GM18873 (cell line): ENCODE data around the gene TEDC2.
"Not testable (repeated sequence)": the region's sequence is repeated elsewhere in the genome, so short reads cannot be mapped to it uniquely, and the experiment has no call there.

Experiments
- ATAC-seq: cut with Tn5 transposase; IDR thresholded peaks from one replicate; pipeline ENCODE4 v1.9.1; 2021; ENCODE audit warnings: mild to moderate bottlenecking, moderate library complexity, moderate number of reproducible peaks; ENCODE audit not compliant: unreplicated experiment, low FRiP score

TEDC2 gene

DNA sequence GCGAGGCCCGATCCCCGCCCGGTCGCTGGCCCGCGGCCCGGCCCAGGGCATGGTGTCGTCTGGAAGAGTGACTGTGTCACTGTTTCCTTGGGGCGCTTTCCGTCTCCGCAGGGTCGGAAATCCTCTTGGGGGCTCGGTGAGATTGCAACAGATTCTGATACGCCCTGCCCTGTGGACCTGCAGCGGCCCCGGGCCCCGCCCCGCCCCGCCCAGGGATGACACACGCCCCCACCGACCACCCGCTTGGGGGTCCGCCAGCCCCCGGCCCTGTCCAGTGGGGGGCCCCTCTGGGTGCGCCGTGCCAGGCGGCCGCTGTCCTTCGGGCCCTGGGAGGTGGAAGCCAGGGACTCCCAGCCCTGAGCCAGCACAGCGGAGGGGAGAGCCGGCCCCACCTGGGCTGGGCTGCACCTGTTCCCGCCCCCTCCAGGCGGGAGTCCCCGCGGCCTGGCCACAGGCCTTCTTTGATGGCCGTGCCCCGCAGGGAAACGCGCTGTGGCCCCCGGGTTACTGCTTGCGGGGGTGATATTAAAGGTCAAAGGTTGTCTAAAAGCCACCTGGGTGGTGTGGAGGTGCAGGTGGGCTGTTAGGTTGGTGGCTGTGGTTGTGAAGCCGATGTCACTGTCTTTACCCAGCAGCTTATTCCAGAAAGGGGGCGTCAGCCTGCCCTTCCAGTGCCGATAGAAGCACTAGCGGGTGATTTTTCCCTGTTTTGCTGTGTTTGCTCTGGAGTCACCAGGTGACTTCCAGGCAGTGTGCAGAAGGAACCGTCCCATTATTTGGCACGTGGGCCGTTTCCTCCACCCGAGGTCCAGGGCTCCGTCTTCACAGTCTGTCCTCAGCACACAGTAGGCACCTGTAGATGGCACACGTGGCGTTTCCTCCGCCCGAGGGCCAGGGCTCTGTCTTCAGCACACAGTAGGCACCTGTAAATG, 15.8 kb downstream of the TEDC2 start:
- no peak for ATAC-seq

DNA sequence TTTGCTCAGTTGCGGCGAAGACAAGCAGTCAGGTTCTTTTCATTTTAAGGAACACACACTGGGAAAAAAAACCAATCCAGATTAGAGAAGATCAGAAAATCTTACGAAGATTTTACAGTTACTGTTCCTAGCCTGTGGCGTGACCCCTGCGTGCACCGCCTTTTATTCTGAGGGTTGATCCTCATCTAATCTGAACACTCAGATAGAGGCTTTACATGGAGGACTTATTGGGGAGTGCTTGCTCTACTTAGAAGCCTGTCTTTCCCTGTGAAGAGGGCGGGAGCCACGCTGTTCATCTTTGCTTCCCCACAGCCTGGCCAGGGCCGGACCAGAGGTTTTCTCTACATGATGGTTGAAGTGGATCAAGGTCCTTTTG, 16.4 kb downstream of the TEDC2 start:
- no peak for ATAC-seq

DNA sequence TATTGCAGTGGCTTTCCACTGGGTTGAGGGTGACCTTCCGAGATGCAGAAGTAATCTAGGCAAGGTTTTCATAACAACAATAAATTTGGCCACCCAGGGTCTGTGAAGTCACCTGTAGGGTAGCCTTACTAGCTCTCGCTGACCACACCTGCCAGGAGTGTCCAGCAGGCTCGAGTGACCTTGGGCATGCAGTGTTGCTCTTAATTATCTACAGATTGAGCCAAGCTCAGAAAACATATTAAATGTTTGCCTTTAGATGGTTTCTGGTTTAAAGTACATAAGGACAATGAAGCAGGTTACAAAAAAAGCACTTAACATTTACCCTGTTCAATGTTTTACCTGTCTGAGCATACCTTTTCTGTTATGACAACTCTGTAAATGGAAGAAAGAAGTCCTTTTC, 16.8 kb downstream of the TEDC2 start:
- ATAC-seq = no peak

DNA sequence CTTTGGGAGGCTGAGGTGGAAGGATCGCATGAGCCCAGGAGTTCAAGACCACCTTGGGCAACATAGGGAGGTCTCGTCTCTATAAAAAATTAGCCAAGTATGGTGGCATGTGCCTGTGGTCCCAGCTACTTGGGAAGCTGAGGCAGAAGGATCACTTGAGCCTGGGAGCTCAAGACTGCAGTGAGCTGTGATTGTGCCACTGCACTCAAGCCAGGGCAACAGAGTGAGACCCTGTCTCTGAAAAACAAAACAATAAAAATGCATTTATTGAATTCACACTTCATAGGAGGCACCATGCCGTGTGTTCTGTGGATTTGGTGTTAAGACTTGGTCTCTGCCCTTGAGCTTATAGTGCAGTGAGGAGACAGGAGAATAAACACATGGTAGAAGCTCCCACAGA, 17.4 kb downstream of the TEDC2 start:
- no peak for ATAC-seq

DNA sequence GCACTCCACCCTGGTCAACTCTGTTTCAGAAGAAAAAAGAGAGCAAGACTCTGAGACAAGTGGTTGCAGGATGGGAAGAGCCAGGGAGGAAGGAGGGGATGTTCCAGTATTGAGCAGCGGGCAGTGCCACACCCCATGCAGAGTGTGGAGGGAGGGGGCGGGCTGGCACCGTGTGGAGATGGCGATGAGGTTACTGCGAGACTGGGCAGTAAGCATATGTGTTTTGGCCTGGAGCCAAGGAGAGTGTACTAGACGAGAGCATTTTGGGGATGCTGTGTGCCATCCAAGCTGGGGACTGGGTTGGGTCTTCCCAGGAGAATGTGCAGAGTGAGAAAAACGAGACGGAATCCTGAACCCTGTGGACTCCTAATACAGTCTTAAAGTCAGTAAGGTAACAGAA, 18.4 kb downstream of the TEDC2 start:
- no peak for ATAC-seq

DNA sequence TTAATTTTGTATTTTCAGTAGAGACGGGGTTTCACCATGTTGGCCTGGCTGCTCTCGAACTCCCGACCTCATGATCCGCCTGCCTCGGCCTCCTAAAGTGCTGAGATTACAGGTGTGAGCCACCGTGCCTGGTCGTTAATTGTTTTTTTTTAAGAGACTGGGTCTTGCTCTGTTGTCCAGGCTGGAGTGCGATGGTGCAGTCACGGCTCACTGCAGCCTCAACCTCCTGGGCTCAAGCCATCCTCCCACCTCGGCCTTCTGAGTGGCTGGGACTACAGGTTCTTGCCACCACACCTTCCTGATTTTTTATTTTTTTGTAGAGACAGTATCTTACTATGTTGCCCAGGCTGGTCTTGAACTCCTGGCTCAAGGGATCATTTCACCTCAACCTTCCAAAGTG, 20.1 kb downstream of the TEDC2 start:
- ATAC-seq = not testable (repeated sequence)

DNA sequence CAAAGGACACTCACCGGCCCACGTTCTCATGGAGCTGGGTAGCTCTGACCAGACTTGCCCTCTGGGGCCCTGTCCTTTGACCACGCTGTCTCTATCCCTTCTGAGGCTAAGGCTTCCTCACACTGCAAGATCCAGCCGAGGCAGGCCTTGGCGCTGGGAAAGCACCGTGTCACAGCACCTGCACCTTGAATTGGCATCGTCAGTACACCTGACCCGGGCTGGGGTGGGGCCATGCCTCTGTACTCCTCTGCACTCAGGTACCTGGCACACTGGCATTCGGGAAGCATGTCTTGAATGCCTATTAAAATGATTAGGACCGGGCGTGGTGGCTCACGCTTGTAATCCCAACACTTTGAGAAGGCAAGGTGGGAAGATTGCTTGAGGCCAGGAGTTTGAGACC, 21.0 kb downstream of the TEDC2 start:
- no peak for ATAC-seq

DNA sequence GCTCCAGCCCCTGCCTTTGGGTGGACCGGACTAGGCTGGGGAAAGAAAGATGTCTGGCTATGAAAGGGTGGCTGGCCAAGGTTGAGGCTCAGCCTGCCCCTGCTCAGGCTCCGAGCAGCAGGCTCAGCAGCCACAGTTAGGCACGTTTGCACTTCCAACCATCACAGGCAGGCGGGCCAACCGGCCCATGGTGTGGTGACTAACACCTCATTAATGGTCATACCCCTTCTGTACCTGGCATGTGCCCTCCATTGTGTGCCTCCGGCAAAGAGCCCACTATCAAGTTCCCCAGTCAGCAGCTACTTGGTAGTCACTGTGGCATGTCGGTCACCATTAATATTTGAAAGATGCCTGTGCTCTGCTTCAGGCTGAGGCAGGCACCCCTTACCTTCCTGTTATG, 21.8 kb downstream of the TEDC2 start:
- no peak for ATAC-seq

DNA sequence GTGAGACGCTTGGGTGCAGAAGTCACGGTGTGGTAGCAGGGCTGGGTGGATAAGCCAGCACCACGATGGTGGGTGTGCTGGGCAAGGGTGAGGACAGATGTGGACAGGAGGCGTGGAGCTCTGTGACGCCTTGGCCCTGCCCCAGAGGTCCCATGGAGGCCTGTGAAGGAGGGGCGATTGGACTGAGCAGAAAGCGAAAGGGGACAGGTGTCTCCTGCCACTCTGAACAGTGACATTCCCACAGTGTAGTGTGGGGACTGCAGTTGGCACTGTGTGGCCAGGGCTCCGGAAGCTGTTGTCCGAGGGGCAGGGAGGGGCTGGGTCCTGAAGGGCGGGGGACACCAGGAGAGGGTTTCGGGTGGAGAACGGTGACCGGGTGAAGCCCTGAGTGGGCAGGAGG, 22.3 kb downstream of the TEDC2 start:
- ATAC-seq = no peak

DNA sequence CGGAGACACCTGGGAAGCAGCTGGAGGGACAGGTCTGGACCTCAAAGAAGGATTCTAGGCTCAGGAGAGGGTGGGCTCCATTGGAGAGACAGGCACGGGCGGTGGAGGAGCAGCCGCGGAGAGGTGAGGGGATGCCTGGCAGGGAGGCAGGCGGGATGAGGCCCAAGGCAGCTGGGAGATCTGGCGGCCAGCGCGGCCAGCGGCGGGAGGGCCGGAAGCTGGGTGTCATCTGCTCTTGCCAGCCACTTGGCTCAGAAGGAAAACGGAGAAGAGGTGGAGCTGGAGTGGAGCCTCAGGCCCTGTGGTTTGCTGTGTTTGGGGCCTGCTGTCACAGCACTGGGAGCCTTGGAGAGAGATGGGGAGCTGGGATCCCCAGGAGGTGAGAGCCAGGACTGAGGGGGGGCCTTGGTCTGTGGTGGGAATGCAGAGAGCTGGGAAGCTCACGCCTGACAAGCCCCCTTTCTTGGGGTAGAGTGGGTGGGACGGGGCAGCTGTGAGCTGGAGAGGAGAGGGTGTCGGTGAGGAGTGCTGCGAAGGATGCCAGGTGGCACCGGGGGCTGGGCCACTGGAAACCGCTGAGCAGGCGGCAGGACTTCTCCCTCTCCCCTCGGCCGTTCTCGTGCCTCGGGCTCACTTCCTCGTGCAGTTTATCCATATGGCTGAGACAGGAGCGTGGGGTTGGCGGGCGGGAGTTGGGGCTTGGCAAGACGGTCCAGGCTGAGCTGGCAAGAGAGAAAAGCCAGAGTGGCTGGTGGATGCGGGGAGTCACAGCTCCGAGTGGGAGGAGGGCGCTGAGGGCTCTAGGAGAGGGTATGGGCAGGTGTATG, 23.0 kb downstream of the TEDC2 start:
- ATAC-seq = no peak

DNA sequence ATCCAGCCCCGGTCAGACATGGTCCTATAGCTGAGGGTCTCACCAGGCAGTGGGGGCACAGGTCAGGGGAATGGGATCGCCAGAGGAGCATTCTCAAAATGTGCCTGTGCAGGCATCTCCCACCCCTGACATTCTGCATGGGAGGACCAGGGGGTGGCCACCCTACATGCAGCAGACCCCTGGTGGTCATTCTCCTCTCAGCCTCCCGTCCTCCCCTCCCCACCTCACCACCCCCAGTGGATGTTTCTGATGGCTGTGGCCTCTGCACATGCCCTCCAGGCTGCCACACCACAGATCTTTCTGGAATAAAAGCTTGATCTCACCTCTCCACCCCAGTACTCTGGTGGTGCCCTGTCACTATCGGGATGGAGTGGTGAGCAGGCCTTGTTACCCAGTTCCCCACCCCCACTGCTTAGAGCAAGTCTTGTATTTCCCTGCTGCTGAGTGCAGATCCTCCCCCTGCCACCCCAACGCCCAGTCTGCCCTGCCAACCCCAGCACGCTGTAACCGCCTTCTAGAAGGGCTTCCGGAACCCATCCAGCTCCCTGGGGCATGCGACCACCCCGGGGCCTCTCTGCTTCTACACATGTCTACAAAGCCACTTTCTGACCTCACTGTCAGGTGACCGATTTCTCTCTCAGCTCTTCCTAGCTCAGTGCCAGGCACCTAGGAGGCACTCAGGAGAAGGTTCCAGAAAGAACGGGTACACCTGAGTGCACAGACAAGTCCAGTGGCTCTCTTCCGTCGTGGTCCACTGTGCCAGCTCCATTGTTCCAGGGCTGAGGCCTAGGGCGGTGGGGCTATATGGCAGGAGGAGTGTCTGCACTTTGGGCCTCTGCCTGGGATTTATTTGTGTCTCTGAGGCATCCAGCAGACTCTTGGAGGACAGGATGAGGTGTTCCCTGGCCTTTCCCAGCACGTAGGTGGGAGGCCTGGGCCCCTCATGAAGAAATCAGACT, 24.3 kb downstream of the TEDC2 start:
- no peak for ATAC-seq

DNA sequence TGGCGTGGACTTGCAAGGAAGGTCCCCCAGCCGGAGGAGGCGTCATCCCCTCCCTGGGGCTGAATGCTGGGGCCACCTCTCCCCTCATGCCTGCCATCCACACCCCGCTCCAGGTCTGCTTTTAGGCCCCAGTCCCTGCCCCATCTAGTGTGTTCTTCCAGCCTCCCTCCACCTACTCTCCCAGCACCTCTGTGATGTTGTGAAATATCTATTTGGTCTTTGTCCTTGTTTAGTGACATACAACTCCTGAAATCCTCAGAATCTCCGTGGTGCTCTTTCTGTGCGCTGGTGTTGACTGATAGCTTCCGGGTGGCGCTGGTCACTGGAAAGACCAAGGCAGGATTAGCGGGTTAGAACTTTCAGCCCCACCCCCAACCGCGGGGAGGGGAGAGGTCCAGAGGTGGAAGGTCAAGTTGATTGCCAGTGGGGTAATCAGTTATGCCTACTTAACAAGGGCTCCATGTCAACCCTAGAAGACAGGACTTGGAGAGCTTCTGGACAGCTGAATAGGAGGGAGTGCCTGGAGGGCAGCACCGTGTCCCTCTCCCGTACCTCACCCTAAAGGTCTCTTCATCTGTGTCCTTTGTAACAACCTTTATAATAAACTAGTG, 25.1 kb downstream of the TEDC2 start:
- no peak for ATAC-seq

DNA sequence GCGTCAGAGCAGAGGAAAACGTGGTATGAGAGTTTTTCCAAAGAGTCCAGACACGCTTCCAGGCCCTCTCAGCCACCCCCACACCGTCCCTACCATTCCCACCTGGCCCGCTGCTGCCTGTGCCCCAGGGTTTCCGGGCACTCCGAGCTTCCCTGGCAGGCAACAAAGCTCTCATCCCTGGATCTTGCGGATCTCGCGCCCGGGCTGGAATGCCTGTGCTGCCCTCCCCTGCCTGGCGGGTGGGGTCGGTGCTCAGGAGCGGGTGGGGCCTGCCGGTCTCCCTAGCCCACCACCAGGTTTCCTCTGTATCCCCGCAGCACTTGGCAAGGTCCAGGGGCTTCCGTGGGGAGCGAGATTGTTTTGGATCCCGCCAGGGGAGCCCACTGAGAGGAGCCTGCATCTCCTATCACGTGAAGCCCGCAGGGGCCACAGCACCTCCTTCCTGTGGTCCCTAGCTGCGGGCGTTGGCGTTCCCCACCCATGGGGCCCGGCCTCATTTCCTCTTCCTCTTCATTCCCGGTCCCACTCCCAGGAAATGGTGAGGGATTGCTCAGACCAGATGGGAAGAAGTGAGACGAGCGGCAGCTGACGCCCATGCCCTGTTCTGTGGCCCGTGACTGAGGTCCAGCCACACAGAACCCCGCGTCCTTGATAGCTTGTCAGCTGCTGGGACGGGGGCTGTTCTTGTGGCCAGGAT, 26.1 kb downstream of the TEDC2 start:
- no peak for ATAC-seq

DNA sequence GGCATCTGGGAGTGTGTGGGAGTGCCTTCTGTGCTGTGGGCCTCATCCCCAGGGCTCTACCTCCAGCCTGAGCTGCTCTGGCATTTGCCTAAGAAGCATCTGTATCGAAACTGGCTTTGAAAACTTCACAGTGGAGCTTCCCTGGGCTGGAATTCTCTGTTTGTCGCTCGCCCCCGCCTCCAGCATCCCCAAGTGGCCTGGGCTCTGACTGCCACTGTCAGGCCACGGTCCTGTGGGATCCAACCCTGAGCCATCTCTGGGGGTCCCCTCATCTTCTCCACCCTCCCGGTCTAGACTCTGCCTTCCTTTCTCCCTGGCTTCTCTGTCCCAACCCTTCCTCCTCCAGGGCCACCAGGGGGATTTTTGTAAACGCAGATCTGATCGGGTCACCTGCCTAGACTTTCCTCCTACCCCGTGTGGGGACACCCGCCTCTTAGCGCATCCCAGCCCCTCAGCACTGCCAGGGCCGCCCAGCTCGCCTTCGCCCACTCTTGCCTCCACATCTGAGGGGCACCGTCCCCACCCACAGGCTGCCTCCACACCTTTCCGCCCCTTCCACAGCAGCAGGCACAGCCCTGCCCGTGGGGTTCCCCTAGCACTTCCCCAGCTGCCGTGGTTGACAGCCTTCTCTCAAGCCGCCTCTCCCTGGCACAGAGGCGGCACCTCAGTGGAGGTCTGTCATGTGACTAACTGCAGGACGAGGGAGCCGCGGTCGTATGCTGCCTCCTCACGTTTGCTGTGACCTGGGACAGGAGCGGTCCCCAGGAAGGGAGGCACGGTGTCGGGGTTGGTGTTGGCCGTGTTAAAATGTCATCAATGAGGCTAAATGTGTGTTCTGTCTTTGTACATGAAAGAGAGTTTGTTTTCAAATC, 27.0 kb downstream of the TEDC2 start:
- no peak for ATAC-seq

DNA sequence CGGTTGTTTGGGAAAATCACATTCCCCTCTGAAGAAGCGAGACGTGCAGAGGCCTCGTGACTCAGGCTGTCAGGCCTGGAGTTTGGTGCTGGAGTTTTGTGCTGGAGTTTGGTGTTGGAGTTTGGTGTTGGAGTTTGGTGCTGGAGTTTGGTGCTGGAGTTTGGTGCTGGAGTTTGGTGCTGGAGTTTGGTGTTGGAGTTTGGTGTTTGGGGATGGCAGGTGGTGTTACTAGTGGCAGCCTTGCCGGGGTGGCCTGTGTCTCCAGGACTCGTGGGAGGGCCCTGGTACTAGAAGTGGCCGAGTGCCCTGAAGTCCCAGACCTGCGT, 27.6 kb downstream of the TEDC2 start:
- no peak for ATAC-seq

DNA sequence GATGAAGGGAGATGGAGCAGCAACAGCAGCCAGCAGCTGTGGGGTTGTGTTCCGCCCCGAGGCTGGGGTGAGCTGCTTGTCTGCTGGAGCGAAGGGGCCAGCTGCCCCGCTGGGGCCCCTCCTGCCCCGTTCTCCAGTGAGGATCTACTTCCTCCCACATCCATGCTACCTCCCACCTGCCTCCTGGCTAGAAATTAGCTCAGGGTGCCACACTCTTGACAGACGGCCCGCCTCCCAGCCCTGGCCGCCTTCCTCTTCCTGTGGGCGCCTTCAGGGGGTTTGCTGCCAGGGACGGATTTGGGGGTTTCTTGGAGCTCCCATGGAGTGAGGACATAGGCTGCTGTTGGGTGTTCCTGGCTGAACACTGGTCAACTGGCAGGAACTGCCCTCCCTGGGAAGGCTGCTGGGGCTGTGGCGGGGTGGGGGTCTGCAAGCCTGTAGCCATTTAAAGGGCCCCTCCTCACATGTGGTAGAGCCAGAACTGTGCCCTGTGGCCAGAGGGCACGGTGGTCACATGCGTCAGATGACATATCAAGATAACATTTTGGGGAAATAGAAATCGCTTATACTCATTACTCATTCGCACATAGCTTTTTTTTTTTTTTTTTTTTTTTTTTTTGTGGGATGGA, 28.1 kb downstream of the TEDC2 start:
- no peak for ATAC-seq

DNA sequence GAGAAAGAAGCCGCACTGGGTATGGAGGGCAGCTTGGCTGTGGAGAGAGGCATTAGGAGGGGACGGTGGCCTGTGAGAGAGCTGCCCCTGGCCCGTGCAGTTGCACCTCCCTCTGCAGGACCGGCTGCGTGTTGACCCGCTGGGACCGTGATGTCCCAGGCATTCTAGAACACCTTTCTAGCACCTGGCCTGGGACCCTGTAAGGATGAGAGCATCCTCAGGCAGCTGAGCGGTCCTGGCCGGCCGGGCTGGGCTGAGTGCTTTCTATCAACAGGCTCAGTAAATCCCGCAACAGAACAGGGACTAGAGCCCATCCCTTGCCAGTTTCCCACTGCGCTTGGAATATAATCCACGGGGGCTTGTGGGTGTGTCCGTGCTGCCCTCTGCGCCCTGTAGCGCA, 29.7 kb downstream of the TEDC2 start:
- ATAC-seq = no peak
